ENCODE data around the gene SEPHS2. TPM values are rescaled to one million over a fixed set of nuclear protein-coding genes. Genes with fewer than 3 reads are reported as not detected.

Gene SEPHS2
- total RNA-seq, 1 experiment from 2014 or later = 52.6 TPM

DNA sequence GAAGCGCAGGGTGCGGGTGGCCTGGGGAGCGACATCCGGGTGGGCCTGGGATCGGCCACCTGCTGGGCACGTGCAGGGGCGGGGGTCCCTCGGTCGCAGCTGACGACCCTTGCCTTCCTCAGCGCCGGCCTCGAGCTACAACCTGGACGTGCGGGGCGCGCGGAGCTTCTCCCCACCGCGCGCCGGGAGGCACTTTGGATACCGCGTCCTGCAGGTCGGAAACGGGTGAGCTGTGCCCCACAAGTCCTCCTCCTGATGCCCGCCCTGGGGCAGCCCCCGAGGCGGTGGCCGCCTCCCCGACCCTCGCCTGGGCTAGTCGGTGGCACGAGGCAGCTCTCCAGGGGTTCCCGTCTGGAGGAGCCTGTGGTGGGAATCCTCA, 28.4 kb upstream of the SEPHS2 start:
- no CpG with 5 or more reads among the region's 35 CpGs for WGBS (ENCODE audit: extremely low coverage, insufficient read length, low lambda C conversion rate)
- TF ChIP-seq, protein P1, sequence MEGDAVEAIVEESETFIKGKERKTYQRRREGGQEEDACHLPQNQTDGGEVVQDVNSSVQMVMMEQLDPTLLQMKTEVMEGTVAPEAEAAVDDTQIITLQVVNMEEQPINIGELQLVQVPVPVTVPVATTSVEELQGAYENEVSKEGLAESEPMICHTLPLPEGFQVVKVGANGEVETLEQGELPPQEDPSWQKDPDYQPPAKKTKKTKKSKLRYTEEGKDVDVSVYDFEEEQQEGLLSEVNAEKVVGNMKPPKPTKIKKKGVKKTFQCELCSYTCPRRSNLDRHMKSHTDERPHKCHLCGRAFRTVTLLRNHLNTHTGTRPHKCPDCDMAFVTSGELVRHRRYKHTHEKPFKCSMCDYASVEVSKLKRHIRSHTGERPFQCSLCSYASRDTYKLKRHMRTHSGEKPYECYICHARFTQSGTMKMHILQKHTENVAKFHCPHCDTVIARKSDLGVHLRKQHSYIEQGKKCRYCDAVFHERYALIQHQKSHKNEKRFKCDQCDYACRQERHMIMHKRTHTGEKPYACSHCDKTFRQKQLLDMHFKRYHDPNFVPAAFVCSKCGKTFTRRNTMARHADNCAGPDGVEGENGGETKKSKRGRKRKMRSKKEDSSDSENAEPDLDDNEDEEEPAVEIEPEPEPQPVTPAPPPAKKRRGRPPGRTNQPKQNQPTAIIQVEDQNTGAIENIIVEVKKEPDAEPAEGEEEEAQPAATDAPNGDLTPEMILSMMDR (conservative IDR thresholded peaks at IDR 0.05) = no peak

More for the DNA sequence above, 28.4 kb upstream of the SEPHS2 start:
- no peak overlapping the region for H3K4me2 ChIP-seq (ENCODE audit: insufficient read depth, insufficient read length, low read length)
- H3K9me3 ChIP-seq (ENCODE audit: control insufficient read depth, low read depth, low read length) = no peaks in the 10 kb centered on the region
- no peaks in the 10 kb centered on the region for H3K79me1 ChIP-seq (ENCODE audit: insufficient read depth, low read depth, low read length, poor library complexity, severe bottlenecking)
- H3K4me1 Mint-ChIP-seq = no peaks in the 10 kb centered on the region
- no peak overlapping the region for H3K56ac ChIP-seq (ENCODE audit: insufficient read length, low read depth, low read length)
- DNase-seq = no peak
- no peak overlapping the region for H3K23ac ChIP-seq (ENCODE audit: insufficient read length, low read depth, low read length)
- H2BK15ac ChIP-seq (ENCODE audit: low read depth, low read length) = no peak overlapping the region
- no peaks in the 10 kb centered on the region for H3K4me1 ChIP-seq (ENCODE audit: insufficient read depth, low read length)
- H4K20me1 ChIP-seq (ENCODE audit: control insufficient read depth, insufficient read depth, insufficient read length) = no peaks in the 10 kb centered on the region
- H3K27ac Mint-ChIP-seq = no peak overlapping the region
- peaks cover 17% of the 10 kb centered on the region for H3K27me3 Mint-ChIP-seq (ENCODE audit: low read depth)
- H2BK5ac ChIP-seq (ENCODE audit: insufficient read length, low read length) = no peak overlapping the region
- H3K27ac ChIP-seq (ENCODE audit: insufficient read length, low read depth, low read length) = no peak overlapping the region
- no peaks in the 10 kb centered on the region for H3K36me3 Mint-ChIP-seq (ENCODE audit: insufficient read depth in 1 of 3, low read depth in 3 of 3)
- no peak overlapping the region for H4K91ac ChIP-seq (ENCODE audit: insufficient read length, low read depth, low read length)
- H2BK12ac ChIP-seq (ENCODE audit: insufficient read length, low read depth, low read length) = no peak overlapping the region
- no peak overlapping the region for H2AK5ac ChIP-seq (ENCODE audit: insufficient read length, low read length)
- no peak overlapping the region for H2AFZ ChIP-seq (ENCODE audit: low read length)
- H3K9me3 Mint-ChIP-seq = no peaks in the 10 kb centered on the region
- no peak overlapping the region for H2BK120ac ChIP-seq (ENCODE audit: low read depth, low read length, poor library complexity, severe bottlenecking)
- H3K27me3 ChIP-seq (ENCODE audit: insufficient read depth, low read length) = no peaks in the 10 kb centered on the region
- H3T11ph ChIP-seq (ENCODE audit: low read length) = no peak overlapping the region
- H4K5ac ChIP-seq (ENCODE audit: insufficient read length, low read depth, low read length) = no peak overlapping the region
- H3K23me2 ChIP-seq (ENCODE audit: insufficient read length, low read depth, low read length, poor library complexity, severe bottlenecking) = no peaks in the 10 kb centered on the region
- H2BK20ac ChIP-seq (ENCODE audit: low read depth, low read length, poor library complexity, severe bottlenecking) = no peak overlapping the region
- H3K4ac ChIP-seq (ENCODE audit: low read depth, low read length) = no peak overlapping the region
- H4K8ac ChIP-seq (replicated peaks; ENCODE audit: insufficient read length, low read depth, low read length) = no peak overlapping the region
- H3K18ac ChIP-seq (ENCODE audit: insufficient read length, low read depth, low read length) = no peak overlapping the region
- no peak overlapping the region for H3K9ac ChIP-seq (ENCODE audit: extremely low read depth, insufficient read length, low read length)
- H3K79me2 ChIP-seq (ENCODE audit: insufficient read depth, low read length) = no peaks in the 10 kb centered on the region
- no peak overlapping the region for H3K4me3 Mint-ChIP-seq
- no peak overlapping the region for H3K14ac ChIP-seq (ENCODE audit: insufficient read depth, low read length)
